Measurements from ENCODE around the gene ANKRD11. TPM values are rescaled to one million over a fixed set of nuclear protein-coding genes. Genes with fewer than 3 reads are reported as not detected.

ANKRD11 gene
- polyA plus RNA-seq, 3 donors: 3.2 to 62.4 (median 5.4) TPM

GRCh38 chr16:89478576-89479221 lies 11.7 kb downstream of the ANKRD11 start:
- Histone ChIP-seq H3K4me2 (replicated peaks; ENCODE audit: extremely low read depth, low read length, poor library complexity, severe bottlenecking) (no peak overlapping the region), H3K9ac (ENCODE audit: insufficient read depth, low read length, poor library complexity, severe bottlenecking) (no peak overlapping the region), H3K4me3 (replicated peaks in 1 of 3; ENCODE audit: low read depth in 2 of 3, low read length in 3 of 3) (no peak overlapping the region), H3K27ac (ENCODE audit: low read depth in 1 of 2, low read length in 2 of 2) (peak overlapping the region in 1 of 2 donors; percentile 5), H3K79me2 (ENCODE audit: insufficient read depth, low read length) (peaks cover 100% of the 10 kb centered on the region), H4K20me1 (ENCODE audit: insufficient read depth, low read length) (peaks cover 100% of the 10 kb centered on the region), H3K9me3 (replicated peaks in 1 of 2; ENCODE audit: control insufficient read depth in 1 of 2, insufficient read depth in 1 of 2, low read length in 2 of 2) (no peaks in the 10 kb centered on the region), H3K27me3 (ENCODE audit: control insufficient read depth in 2 of 2, insufficient read depth in 2 of 2, low read length in 2 of 2) (no peaks in the 10 kb centered on the region), H3K36me3 (replicated peaks in 1 of 2; ENCODE audit: control insufficient read depth in 1 of 2, insufficient read depth in 2 of 2, low read length in 2 of 2) (no peaks in the 10 kb centered on the region), H3K4me1 (ENCODE audit: control insufficient read depth in 1 of 2, insufficient read depth in 2 of 2, low read length in 2 of 2) (peaks cover 56 to 83% of the 10 kb centered on the region in 2 donors), H2AFZ (ENCODE audit: insufficient read depth, low read depth, low read length, poor library complexity, severe bottlenecking) (no peak overlapping the region)
- Mint-ChIP-seq H3K27me3 (ENCODE audit: low read depth in 3 of 3) (no peaks in the 10 kb centered on the region), H3K9me3 (peaks cover 0 to 2% (median 0%) of the 10 kb centered on the region in 7 donors), H3K27ac (peak overlapping the region in 5 of 7 donors; percentile 24 to 81 (median 66)), H3K4me3 (no peak overlapping the region), H3K36me3 (peaks cover 26 to 39% of the 10 kb centered on the region in 2 donors), H3K4me1 (peaks cover 86% of the 10 kb centered on the region)
- TF ChIP-seq, protein P1, sequence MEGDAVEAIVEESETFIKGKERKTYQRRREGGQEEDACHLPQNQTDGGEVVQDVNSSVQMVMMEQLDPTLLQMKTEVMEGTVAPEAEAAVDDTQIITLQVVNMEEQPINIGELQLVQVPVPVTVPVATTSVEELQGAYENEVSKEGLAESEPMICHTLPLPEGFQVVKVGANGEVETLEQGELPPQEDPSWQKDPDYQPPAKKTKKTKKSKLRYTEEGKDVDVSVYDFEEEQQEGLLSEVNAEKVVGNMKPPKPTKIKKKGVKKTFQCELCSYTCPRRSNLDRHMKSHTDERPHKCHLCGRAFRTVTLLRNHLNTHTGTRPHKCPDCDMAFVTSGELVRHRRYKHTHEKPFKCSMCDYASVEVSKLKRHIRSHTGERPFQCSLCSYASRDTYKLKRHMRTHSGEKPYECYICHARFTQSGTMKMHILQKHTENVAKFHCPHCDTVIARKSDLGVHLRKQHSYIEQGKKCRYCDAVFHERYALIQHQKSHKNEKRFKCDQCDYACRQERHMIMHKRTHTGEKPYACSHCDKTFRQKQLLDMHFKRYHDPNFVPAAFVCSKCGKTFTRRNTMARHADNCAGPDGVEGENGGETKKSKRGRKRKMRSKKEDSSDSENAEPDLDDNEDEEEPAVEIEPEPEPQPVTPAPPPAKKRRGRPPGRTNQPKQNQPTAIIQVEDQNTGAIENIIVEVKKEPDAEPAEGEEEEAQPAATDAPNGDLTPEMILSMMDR (IDR thresholded peaks at IDR 0.05): no peak
- WGBS (ENCODE audit: insufficient coverage): 92% methylated on average over 9 of the region's 14 CpGs
- intact Hi-C loops (cut with micrococcal nuclease): no loop called here
- DNase-seq: peak in 1 of 3 donors; percentile 47

DNA sequence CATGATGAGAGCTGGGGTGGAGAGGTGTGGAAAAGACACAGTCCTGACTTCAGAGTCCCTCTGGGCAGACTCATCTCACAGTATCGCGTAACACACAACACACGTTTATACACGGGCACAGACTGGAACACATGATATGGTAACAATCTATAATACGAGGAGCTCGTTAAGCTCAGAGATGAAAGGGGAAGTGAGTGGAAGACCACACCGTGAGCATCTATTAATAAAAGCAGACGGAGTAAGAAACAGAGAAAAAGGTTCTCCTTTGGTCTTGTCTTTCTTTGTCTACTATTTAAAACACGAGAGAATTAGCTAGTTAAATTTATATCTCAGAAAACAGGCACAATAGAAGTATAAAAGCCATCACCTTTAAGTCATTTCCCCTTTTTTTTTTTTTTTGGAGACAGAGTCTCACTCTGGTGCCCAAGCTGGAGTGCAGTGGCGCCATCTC lies 13.5 kb downstream of the ANKRD11 start:
- no peaks in the 10 kb centered on the region for H3K9me3 ChIP-seq (replicated peaks in 1 of 2; ENCODE audit: control insufficient read depth in 1 of 2, insufficient read depth in 1 of 2, low read length in 2 of 2)
- peak overlapping the region; percentile 33 for H3K4me2 ChIP-seq (replicated peaks; ENCODE audit: extremely low read depth, low read length, poor library complexity, severe bottlenecking)
- no CpG with 5 or more reads among the region's 10 CpGs for WGBS (ENCODE audit: insufficient coverage)
- no peak overlapping the region for H3K4me3 ChIP-seq (replicated peaks in 1 of 3; ENCODE audit: low read depth in 2 of 3, low read length in 3 of 3)
- no peaks in the 10 kb centered on the region for H3K27me3 ChIP-seq (ENCODE audit: control insufficient read depth in 2 of 2, insufficient read depth in 2 of 2, low read length in 2 of 2)
- H3K79me2 ChIP-seq (ENCODE audit: insufficient read depth, low read length): peaks cover 100% of the 10 kb centered on the region
- peak overlapping the region in 1 of 2 donors; percentile 60 for H3K27ac ChIP-seq (ENCODE audit: low read depth in 1 of 2, low read length in 2 of 2)
- Mint-ChIP-seq H3K27me3 (ENCODE audit: low read depth in 3 of 3) (no peaks in the 10 kb centered on the region), H3K4me3 (peak overlapping the region in 1 of 2 donors; percentile 65), H3K36me3 (peaks cover 13 to 27% of the 10 kb centered on the region in 2 donors), H3K27ac (peak overlapping the region; percentile 64 to 83 (median 74)), H3K4me1 (peaks cover 86% of the 10 kb centered on the region), H3K9me3 (peaks cover 0 to 2% (median 0%) of the 10 kb centered on the region in 7 donors)
- TF ChIP-seq, protein P1 (IDR thresholded peaks at IDR 0.05): no peak
- H3K36me3 ChIP-seq (replicated peaks in 1 of 2; ENCODE audit: control insufficient read depth in 1 of 2, insufficient read depth in 2 of 2, low read length in 2 of 2): no peaks in the 10 kb centered on the region
- H4K20me1 ChIP-seq (ENCODE audit: insufficient read depth, low read length): peaks cover 100% of the 10 kb centered on the region
- no peak overlapping the region for H3K9ac ChIP-seq (ENCODE audit: insufficient read depth, low read length, poor library complexity, severe bottlenecking)
- peak in 2 of 3 donors; percentile 36 to 38 for DNase-seq
- no peak overlapping the region for H2AFZ ChIP-seq (ENCODE audit: insufficient read depth, low read depth, low read length, poor library complexity, severe bottlenecking)
- peaks cover 56 to 83% of the 10 kb centered on the region in 2 donors for H3K4me1 ChIP-seq (ENCODE audit: control insufficient read depth in 1 of 2, insufficient read depth in 2 of 2, low read length in 2 of 2)
- intact Hi-C loops (cut with micrococcal nuclease): no loop called here

All from CD14-positive monocyte (primary cell).